ENCODE results near the gene LTA. TPM values are rescaled to one million over a fixed set of nuclear protein-coding genes. Genes with fewer than 3 reads are reported as not detected.

LTA gene
- total RNA-seq, 1 experiment from 2014 or later, result 1.1 TPM

DNA sequence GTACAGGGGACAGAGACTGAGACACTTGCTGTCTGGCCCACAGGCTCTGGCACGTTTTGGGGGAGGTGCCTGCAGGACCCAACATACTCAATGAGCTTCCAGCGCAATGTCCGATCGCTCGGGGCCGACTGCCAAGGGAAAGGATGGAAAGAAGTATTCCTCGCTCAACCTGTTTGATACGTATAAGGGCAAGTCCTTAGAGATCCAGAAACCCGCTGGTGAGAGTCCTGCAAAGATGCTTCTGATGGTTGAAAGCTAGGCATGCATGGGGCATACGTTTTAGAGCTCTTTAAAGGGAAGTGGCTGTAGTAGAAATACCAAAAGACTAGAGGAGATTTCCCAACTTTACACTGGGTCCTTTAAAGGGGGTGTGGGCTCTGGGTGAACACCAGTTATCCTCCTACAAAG is 50.6 kb downstream of the LTA start:
- no peaks in the 10 kb centered on the region for H3K9me3 ChIP-seq (ENCODE audit: control insufficient read depth in 1 of 2, insufficient read depth in 1 of 2, low read depth in 1 of 2, low read length in 2 of 2)
- no peak for DNase-seq (ENCODE audit: low read depth, low spot score)
- H2AFZ ChIP-seq (ENCODE audit: low read depth, low read length, poor library complexity, severe bottlenecking), result no peak overlapping the region
- no peak for ATAC-seq
- H3K9ac ChIP-seq (ENCODE audit: low read length), result 0 out of 2 replicates have a peak overlapping the region, but pooled peaks have one; percentile 98
- peak overlapping the region; percentile 90; the same call in 1 of the 2 replicates for H3K27ac ChIP-seq (ENCODE audit: low read depth, low read length)
- TF ChIP-seq, protein P1, sequence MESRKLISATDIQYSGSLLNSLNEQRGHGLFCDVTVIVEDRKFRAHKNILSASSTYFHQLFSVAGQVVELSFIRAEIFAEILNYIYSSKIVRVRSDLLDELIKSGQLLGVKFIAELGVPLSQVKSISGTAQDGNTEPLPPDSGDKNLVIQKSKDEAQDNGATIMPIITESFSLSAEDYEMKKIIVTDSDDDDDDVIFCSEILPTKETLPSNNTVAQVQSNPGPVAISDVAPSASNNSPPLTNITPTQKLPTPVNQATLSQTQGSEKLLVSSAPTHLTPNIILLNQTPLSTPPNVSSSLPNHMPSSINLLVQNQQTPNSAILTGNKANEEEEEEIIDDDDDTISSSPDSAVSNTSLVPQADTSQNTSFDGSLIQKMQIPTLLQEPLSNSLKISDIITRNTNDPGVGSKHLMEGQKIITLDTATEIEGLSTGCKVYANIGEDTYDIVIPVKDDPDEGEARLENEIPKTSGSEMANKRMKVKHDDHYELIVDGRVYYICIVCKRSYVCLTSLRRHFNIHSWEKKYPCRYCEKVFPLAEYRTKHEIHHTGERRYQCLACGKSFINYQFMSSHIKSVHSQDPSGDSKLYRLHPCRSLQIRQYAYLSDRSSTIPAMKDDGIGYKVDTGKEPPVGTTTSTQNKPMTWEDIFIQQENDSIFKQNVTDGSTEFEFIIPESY (IDR thresholded peaks at IDR 0.05; ENCODE audit: extremely low read depth, insufficient replicate concordance, low read length), result no peak
- TF ChIP-seq EZH2phosphoT487 (IDR thresholded peaks at IDR 0.05; ENCODE audit: borderline replicate concordance) (no peak), SIN3A (IDR thresholded peaks at IDR 0.05; ENCODE audit: low read depth) (no peak), EZH2 (IDR thresholded peaks at IDR 0.05) (no peak), RAD21 (IDR thresholded peaks at IDR 0.05; ENCODE audit: low read depth) (no peak), YY1 (IDR thresholded peaks at IDR 0.05; ENCODE audit: extremely low read depth, insufficient replicate concordance, low read depth, low read length) (no peak), SRF (IDR thresholded peaks at IDR 0.05; ENCODE audit: low read depth) (no peak), POLR2A (IDR thresholded peaks at IDR 0.05; ENCODE audit: borderline replicate concordance, extremely low read depth, insufficient read depth, insufficient read length) (no peak), POLR2AphosphoS5 (IDR thresholded peaks at IDR 0.05; ENCODE audit: low read depth, low read length) (no peak), TCF7L2 (IDR thresholded peaks at IDR 0.05; ENCODE audit: borderline replicate concordance, extremely low read depth, insufficient read depth, insufficient read length) (no peak), CBX3 (IDR thresholded peaks at IDR 0.05; ENCODE audit: low read depth) (no peak), ELF1 (IDR thresholded peaks at IDR 0.05; ENCODE audit: borderline replicate concordance, low read depth) (no peak), SP1 (IDR thresholded peaks at IDR 0.05; ENCODE audit: low read depth) (no peak), CEBPB (IDR thresholded peaks at IDR 0.05; ENCODE audit: low read depth) (no peak), ZFX (IDR thresholded peaks at IDR 0.05) (no peak), JUND (IDR thresholded peaks at IDR 0.05) (no peak)
- TF ChIP-seq, protein P2, sequence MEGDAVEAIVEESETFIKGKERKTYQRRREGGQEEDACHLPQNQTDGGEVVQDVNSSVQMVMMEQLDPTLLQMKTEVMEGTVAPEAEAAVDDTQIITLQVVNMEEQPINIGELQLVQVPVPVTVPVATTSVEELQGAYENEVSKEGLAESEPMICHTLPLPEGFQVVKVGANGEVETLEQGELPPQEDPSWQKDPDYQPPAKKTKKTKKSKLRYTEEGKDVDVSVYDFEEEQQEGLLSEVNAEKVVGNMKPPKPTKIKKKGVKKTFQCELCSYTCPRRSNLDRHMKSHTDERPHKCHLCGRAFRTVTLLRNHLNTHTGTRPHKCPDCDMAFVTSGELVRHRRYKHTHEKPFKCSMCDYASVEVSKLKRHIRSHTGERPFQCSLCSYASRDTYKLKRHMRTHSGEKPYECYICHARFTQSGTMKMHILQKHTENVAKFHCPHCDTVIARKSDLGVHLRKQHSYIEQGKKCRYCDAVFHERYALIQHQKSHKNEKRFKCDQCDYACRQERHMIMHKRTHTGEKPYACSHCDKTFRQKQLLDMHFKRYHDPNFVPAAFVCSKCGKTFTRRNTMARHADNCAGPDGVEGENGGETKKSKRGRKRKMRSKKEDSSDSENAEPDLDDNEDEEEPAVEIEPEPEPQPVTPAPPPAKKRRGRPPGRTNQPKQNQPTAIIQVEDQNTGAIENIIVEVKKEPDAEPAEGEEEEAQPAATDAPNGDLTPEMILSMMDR (IDR thresholded peaks at IDR 0.05 in 2 of 3, conservative IDR thresholded peaks at IDR 0.05 in 1 of 3; ENCODE audit: borderline replicate concordance in 1 of 3, insufficient read depth in 1 of 3, low read depth in 2 of 3, low read length in 2 of 3), result no peak
- TF ChIP-seq, protein P3, sequence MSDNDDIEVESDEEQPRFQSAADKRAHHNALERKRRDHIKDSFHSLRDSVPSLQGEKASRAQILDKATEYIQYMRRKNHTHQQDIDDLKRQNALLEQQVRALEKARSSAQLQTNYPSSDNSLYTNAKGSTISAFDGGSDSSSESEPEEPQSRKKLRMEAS (IDR thresholded peaks at IDR 0.05), result no peak
- TF ChIP-seq, protein P4, sequence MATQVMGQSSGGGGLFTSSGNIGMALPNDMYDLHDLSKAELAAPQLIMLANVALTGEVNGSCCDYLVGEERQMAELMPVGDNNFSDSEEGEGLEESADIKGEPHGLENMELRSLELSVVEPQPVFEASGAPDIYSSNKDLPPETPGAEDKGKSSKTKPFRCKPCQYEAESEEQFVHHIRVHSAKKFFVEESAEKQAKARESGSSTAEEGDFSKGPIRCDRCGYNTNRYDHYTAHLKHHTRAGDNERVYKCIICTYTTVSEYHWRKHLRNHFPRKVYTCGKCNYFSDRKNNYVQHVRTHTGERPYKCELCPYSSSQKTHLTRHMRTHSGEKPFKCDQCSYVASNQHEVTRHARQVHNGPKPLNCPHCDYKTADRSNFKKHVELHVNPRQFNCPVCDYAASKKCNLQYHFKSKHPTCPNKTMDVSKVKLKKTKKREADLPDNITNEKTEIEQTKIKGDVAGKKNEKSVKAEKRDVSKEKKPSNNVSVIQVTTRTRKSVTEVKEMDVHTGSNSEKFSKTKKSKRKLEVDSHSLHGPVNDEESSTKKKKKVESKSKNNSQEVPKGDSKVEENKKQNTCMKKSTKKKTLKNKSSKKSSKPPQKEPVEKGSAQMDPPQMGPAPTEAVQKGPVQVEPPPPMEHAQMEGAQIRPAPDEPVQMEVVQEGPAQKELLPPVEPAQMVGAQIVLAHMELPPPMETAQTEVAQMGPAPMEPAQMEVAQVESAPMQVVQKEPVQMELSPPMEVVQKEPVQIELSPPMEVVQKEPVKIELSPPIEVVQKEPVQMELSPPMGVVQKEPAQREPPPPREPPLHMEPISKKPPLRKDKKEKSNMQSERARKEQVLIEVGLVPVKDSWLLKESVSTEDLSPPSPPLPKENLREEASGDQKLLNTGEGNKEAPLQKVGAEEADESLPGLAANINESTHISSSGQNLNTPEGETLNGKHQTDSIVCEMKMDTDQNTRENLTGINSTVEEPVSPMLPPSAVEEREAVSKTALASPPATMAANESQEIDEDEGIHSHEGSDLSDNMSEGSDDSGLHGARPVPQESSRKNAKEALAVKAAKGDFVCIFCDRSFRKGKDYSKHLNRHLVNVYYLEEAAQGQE (IDR thresholded peaks at IDR 0.05; ENCODE audit: low read depth), result no peak
- no peaks in the 10 kb centered on the region for H4K20me1 ChIP-seq (ENCODE audit: insufficient read depth)
- H3K4me1 ChIP-seq (ENCODE audit: control insufficient read depth in 1 of 2, insufficient read depth in 2 of 2, low read length in 2 of 2), result peaks cover 6 to 18% of the 10 kb centered on the region in 2 experiments; a peak in 3 of 4 replicates
- H3K9me2 ChIP-seq (ENCODE audit: insufficient read depth), result no peaks in the 10 kb centered on the region
- peaks cover 69% of the 10 kb centered on the region for H3K79me2 ChIP-seq (ENCODE audit: insufficient read depth, low read length)
- H3K4me3 ChIP-seq (replicated peaks in 1 of 2; ENCODE audit: low read depth in 1 of 2, low read length in 2 of 2), result no peak overlapping the region
- H3K4me2 ChIP-seq (ENCODE audit: low read length), result peak overlapping the region; percentile 91
- no peaks in the 10 kb centered on the region for H3K27me3 ChIP-seq (ENCODE audit: insufficient read depth, low read length)
- RAD21 ChIA-PET (ENCODE audit: low non-redundant PET in 1 of 2, low total read pairs in 2 of 2, uncharacterized antibody in 2 of 2, unreplicated experiment in 2 of 2), result no interaction called here
- POLR2A ChIA-PET, result no interaction called here
- intact Hi-C loops (cut with micrococcal nuclease), result no loop called here
- BruUV-seq (replicated peaks), result no TSS peak
- peaks cover 30 to 63% of the 10 kb centered on the region in 2 experiments for H3K36me3 ChIP-seq (ENCODE audit: control insufficient read depth in 1 of 2, insufficient read depth in 2 of 2, low read length in 2 of 2)
- CTCF ChIA-PET, result no interaction called here
